HCT116 (cell line): ENCODE measurements around the gene GEMIN7. TPM values are rescaled to one million over a fixed set of nuclear protein-coding genes. Genes with fewer than 3 reads are reported as not detected.

Experiments used
- ATAC-seq: fragments of 200-7000 bp; cut with Tn5 transposase; 2 replicates; pipeline ENCODE4 v1.9.1; 2020; ENCODE audit warnings: mild to moderate bottlenecking, moderate library complexity
- BruUV-seq: library from RNA; stranded (reverse); fragments of 400-500 nt; replicated peaks from 2 replicates; lab custom pipeline; 2021; lab: Mats Ljungman, UMichigan
- CTCF ChIA-PET: fragments of 300-600 bp; sonication (Branson Sonifier 250); formaldehyde crosslinking; loops from one replicate; lab custom pipeline; 2021; ENCODE audit warnings: antibody characterized with exemption; lab: Charles Lee
- POLR2A ChIA-PET: fragments of 300-600, 350-600 bp; sonication (Branson Sonifier 250); formaldehyde crosslinking; loops from one replicate; lab custom pipeline; 2021; ENCODE audit warnings: antibody characterized with exemption; lab: Charles Lee
- RAD21 ChIA-PET, 2 experiments: fragments of 300-600 bp; sonication (Branson Sonifier 250); formaldehyde crosslinking; loops; one replicate each; lab custom pipeline; 2023; ENCODE audit warnings: low total read pairs in 2 of 2; ENCODE audit not compliant: uncharacterized antibody in 2 of 2, unreplicated experiment in 2 of 2, low non-redundant PET in 1 of 2; lab: Charles Lee
- DNase-seq: peaks from one replicate; pipeline ENCODE4 v3.0.0-alpha.2; 2010; ENCODE audit warnings: low read depth, low spot score
- H2AFZ ChIP-seq: fragments of 200-600 bp; shearing (Covaris generic), sonication (generic); 2 replicates; pipeline ENCODE4 v1.6.1; 2017; ENCODE audit warnings: low read depth, mixed run types, mixed read lengths, antibody characterized with exemption, low read length; ENCODE audit not compliant: poor library complexity, severe bottlenecking
- H3K27ac ChIP-seq: 2 replicates; pipeline ENCODE4 v1.5.1; 2012; ENCODE audit warnings: low read depth, low read length
- H3K27me3 ChIP-seq: fragments of 200-600 bp; sonication (generic); 2 replicates; pipeline ENCODE4 v1.6.1; 2016; ENCODE audit warnings: mixed run types, low read length, mixed read lengths; ENCODE audit not compliant: insufficient read depth
- H3K36me3 ChIP-seq, 2 experiments: fragments of 200-500 bp in 1 of 2; fragments of 200-600 bp in 1 of 2; sonication (Bioruptor generic) in 1 of 2; sonication (generic) in 1 of 2; 2 replicates each; pipeline versions ENCODE4 v1.5.1 to v1.6.1; 2014 to 2016; ENCODE audit warnings: low read length in 2 of 2, inconsistent platforms in 1 of 2, mixed read lengths in 1 of 2, mixed run types in 1 of 2; ENCODE audit not compliant: insufficient read depth in 2 of 2, control insufficient read depth in 1 of 2
- H3K4me1 ChIP-seq, 2 experiments: fragments of 200-600 bp in 1 of 2; sonication (generic) in 1 of 2; 2 replicates each; pipeline versions ENCODE4 v1.5.1 to v1.6.1; 2012 to 2017; ENCODE audit warnings: low read length in 2 of 2, inconsistent platforms in 1 of 2, mild to moderate bottlenecking in 1 of 2, mixed read lengths in 1 of 2, mixed run types in 1 of 2, moderate library complexity in 1 of 2; ENCODE audit not compliant: insufficient read depth in 2 of 2, control insufficient read depth in 1 of 2
- H3K4me2 ChIP-seq: fragments of 200-600 bp; sonication (generic); 2 replicates; pipeline ENCODE4 v1.6.1; 2017; ENCODE audit warnings: mixed run types, low read length, mixed read lengths
- H3K4me3 ChIP-seq, 2 experiments: fragments of 200-600 bp in 1 of 2; sonication (generic) in 1 of 2; replicated peaks in 1 of 2; 2 replicates each; pipeline ENCODE4 v1.5.1; 2011 to 2016; ENCODE audit warnings: low read length in 2 of 2, control low read depth in 1 of 2, low read depth in 1 of 2, mild to moderate bottlenecking in 1 of 2, mixed read lengths in 1 of 2, mixed run types in 1 of 2
- H3K79me2 ChIP-seq: fragments of 200-600 bp; sonication (generic); 2 replicates; pipeline ENCODE4 v1.6.1; 2017; ENCODE audit warnings: mild to moderate bottlenecking, mixed run types, low read length, moderate library complexity, mixed read lengths; ENCODE audit not compliant: insufficient read depth
- H3K9ac ChIP-seq: fragments of 200-600 bp; sonication (generic); 2 replicates; pipeline ENCODE4 v1.6.1; 2016; ENCODE audit warnings: low read length, mixed read lengths
- H3K9me2 ChIP-seq: fragments of 200-600 bp; sonication (generic), shearing (Covaris generic); 2 replicates; pipeline ENCODE4 v1.6.1; 2017; ENCODE audit warnings: mixed run types, mild to moderate bottlenecking, moderate library complexity; ENCODE audit not compliant: insufficient read depth
- H3K9me3 ChIP-seq, 2 experiments: fragments of 200-500 bp in 1 of 2; fragments of 200-600 bp in 1 of 2; sonication (Bioruptor generic) in 1 of 2; sonication (generic) in 1 of 2; 2 replicates each; pipeline ENCODE4 v1.6.1; 2014 to 2017; ENCODE audit warnings: low read length in 2 of 2, mixed read lengths in 2 of 2, inconsistent platforms in 1 of 2, low read depth in 1 of 2, mild to moderate bottlenecking in 1 of 2, mixed run types in 1 of 2, moderate library complexity in 1 of 2; ENCODE audit not compliant: control insufficient read depth in 1 of 2, insufficient read depth in 1 of 2
- H4K20me1 ChIP-seq: fragments of 200-600 bp; sonication (generic), shearing (Covaris generic); 2 replicates; pipeline ENCODE4 v1.6.1; 2017; ENCODE audit warnings: mixed run types, mild to moderate bottlenecking, moderate library complexity; ENCODE audit not compliant: insufficient read depth
- CEBPB ChIP-seq: IDR thresholded peaks from 2 replicates; pipeline ENCODE4 v1.6.1; 2012; ENCODE audit warnings: low read depth
- EZH2phosphoT487 ChIP-seq: fragments of 200-600 bp; IDR thresholded peaks from 2 replicates; pipeline ENCODE4 v1.6.1; 2018; ENCODE audit warnings: antibody characterized with exemption, borderline replicate concordance
- JUND ChIP-seq: IDR thresholded peaks from 2 replicates; pipeline ENCODE4 v1.6.1; 2012
- POLR2AphosphoS5 ChIP-seq: IDR thresholded peaks from 2 replicates; pipeline ENCODE4 v1.6.1; 2011; ENCODE audit warnings: mild to moderate bottlenecking, low read depth, low read length, moderate library complexity
- SIN3A ChIP-seq: IDR thresholded peaks from 2 replicates; pipeline ENCODE4 v1.6.1; 2012; ENCODE audit warnings: low read depth
- SP1 ChIP-seq: IDR thresholded peaks from 2 replicates; pipeline ENCODE4 v1.6.1; 2012; ENCODE audit warnings: low read depth
- TCF7L2 ChIP-seq: IDR thresholded peaks from 2 replicates; pipeline ENCODE4 v1.7.0; 2011; ENCODE audit warnings: borderline replicate concordance, inconsistent platforms; ENCODE audit not compliant: insufficient read depth, insufficient read length; ENCODE audit errors: extremely low read depth
- YY1 ChIP-seq: IDR thresholded peaks from 2 replicates; pipeline ENCODE4 v1.6.1; 2011; ENCODE audit warnings: low read length, low read depth, moderate library complexity, mild to moderate bottlenecking; ENCODE audit not compliant: insufficient replicate concordance; ENCODE audit errors: extremely low read depth
- ZFX ChIP-seq: fragments of 450-650 bp; IDR thresholded peaks from 2 replicates; pipeline ENCODE4 v1.6.1; 2017
- intact Hi-C: fragments of 100-400 bp; cut with micrococcal nuclease; formaldehyde crosslinking; loops from 2 replicates; pipeline ENCODE4 v1.10.0; 2022
- total RNA-seq: library from RNA; stranded (reverse); gene quantifications from one replicate; pipeline ENCODE4 v1.2.1, GENCODE V29; 2021; ENCODE audit not compliant: unreplicated experiment
- TF ChIP-seq, protein P1 (sequence below): IDR thresholded peaks from 2 replicates; pipeline ENCODE4 v1.6.1; 2012; ENCODE audit warnings: low read depth
- TF ChIP-seq, protein P2 (sequence below): IDR thresholded peaks from 2 replicates; pipeline ENCODE4 v1.6.1; 2011; ENCODE audit warnings: mild to moderate bottlenecking, low read length, moderate library complexity; ENCODE audit not compliant: insufficient replicate concordance; ENCODE audit errors: extremely low read depth
- TF ChIP-seq, protein P3 (sequence below), 3 experiments: fragments of 200-600 bp in 1 of 3; sonication (generic) in 1 of 3; IDR thresholded peaks in 2 of 3; conservative IDR thresholded peaks in 1 of 3; 2 replicates each; pipeline ENCODE4 v1.5.1; 2012 to 2017; ENCODE audit warnings: low read depth in 2 of 3, low read length in 2 of 3, antibody characterized with exemption in 1 of 3, borderline replicate concordance in 1 of 3, control low read depth in 1 of 3, mild to moderate bottlenecking in 1 of 3, mixed read lengths in 1 of 3, mixed run types in 1 of 3, moderate library complexity in 1 of 3; ENCODE audit not compliant: insufficient read depth in 1 of 3

The GEMIN7 gene
- total RNA-seq, 1 experiment from 2014 or later = 35.4 TPM

DNA sequence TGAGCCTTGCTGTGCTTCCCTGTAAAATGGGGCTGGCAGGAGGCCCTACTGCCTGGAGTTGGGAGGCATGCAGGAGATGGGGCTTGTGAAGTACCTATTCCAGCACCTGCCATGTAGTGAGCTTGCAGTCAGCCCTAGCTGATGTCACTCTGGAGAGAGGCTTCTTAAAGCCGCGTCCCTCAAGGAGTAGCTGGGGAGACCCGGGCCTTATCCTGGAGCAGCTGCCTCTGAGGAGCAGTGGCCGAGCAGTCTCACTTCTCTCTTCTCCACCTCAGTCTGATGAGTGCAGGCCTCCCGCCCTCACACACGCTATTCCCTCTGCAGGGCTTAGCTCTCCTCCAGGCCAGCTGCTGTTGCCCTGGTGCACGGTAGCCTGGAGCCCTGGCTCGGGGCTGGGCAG, 22.2 kb upstream of the GEMIN7 start:
- no peaks in the 10 kb centered on the region for H3K4me1 ChIP-seq
- POLR2A ChIA-PET = no interaction called here
- DNase-seq = no peak
- RAD21 ChIA-PET = no interaction called here
- no peaks in the 10 kb centered on the region for H3K9me3 ChIP-seq
- TF ChIP-seq, protein P1, sequence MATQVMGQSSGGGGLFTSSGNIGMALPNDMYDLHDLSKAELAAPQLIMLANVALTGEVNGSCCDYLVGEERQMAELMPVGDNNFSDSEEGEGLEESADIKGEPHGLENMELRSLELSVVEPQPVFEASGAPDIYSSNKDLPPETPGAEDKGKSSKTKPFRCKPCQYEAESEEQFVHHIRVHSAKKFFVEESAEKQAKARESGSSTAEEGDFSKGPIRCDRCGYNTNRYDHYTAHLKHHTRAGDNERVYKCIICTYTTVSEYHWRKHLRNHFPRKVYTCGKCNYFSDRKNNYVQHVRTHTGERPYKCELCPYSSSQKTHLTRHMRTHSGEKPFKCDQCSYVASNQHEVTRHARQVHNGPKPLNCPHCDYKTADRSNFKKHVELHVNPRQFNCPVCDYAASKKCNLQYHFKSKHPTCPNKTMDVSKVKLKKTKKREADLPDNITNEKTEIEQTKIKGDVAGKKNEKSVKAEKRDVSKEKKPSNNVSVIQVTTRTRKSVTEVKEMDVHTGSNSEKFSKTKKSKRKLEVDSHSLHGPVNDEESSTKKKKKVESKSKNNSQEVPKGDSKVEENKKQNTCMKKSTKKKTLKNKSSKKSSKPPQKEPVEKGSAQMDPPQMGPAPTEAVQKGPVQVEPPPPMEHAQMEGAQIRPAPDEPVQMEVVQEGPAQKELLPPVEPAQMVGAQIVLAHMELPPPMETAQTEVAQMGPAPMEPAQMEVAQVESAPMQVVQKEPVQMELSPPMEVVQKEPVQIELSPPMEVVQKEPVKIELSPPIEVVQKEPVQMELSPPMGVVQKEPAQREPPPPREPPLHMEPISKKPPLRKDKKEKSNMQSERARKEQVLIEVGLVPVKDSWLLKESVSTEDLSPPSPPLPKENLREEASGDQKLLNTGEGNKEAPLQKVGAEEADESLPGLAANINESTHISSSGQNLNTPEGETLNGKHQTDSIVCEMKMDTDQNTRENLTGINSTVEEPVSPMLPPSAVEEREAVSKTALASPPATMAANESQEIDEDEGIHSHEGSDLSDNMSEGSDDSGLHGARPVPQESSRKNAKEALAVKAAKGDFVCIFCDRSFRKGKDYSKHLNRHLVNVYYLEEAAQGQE = no peak
- TF ChIP-seq YY1 = no peak
- TF ChIP-seq ZFX = no peak
- TF ChIP-seq EZH2phosphoT487 = no peak
- TF ChIP-seq SP1 = no peak
- H2AFZ ChIP-seq = no peak overlapping the region
- intact Hi-C loops = loop anchor here (5.0 kb wide), 1 partner anchor 155 kb away; no protein-coding TSS in a partner anchor
- no peak overlapping the region for H3K4me2 ChIP-seq
- H3K27ac ChIP-seq = no peak overlapping the region
- H3K27me3 ChIP-seq = no peaks in the 10 kb centered on the region
- no peak overlapping the region for H3K4me3 ChIP-seq
- H4K20me1 ChIP-seq = peaks cover 3% of the 10 kb centered on the region; the same call in 1 of the 2 replicates
- peaks cover 37% of the 10 kb centered on the region for H3K79me2 ChIP-seq
- CTCF ChIA-PET = no interaction called here
- no peak for ATAC-seq
- no peak overlapping the region for H3K9ac ChIP-seq
- no TSS peak for BruUV-seq
- no peaks in the 10 kb centered on the region for H3K9me2 ChIP-seq
- H3K36me3 ChIP-seq = peaks cover 38 to 52% of the 10 kb centered on the region in 2 experiments; a peak in 3 of 4 replicates

DNA sequence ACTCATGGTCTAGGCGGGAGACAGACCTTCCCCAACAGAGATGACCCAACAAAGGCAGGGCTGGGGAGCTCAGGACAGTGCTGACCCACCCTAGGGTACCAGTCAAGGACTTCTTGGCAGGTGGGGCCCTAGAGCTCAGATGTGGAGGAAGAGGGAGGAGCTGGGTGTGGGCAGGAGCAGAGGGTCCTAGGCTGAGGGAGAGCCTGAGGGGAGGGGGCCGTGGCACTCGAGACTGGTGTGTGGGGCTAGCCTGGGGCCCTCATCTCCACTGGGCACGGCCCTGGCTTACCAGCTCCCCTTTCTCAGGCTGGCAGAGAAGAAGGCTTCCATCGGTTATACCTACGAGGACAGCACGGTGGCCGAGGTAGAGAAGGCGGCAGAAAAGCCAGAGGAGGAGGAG, 21.6 kb upstream of the GEMIN7 start:
- H3K36me3 ChIP-seq = peaks cover 42 to 51% of the 10 kb centered on the region in 2 experiments; a peak in 3 of 4 replicates
- H3K4me1 ChIP-seq = no peaks in the 10 kb centered on the region
- H3K27me3 ChIP-seq = no peaks in the 10 kb centered on the region
- DNase-seq = no peak
- no peak for TF ChIP-seq SIN3A
- no peak for TF ChIP-seq SP1
- no peak for TF ChIP-seq POLR2AphosphoS5
- no peak for TF ChIP-seq TCF7L2
- TF ChIP-seq CEBPB = no peak
- TF ChIP-seq, protein P2, sequence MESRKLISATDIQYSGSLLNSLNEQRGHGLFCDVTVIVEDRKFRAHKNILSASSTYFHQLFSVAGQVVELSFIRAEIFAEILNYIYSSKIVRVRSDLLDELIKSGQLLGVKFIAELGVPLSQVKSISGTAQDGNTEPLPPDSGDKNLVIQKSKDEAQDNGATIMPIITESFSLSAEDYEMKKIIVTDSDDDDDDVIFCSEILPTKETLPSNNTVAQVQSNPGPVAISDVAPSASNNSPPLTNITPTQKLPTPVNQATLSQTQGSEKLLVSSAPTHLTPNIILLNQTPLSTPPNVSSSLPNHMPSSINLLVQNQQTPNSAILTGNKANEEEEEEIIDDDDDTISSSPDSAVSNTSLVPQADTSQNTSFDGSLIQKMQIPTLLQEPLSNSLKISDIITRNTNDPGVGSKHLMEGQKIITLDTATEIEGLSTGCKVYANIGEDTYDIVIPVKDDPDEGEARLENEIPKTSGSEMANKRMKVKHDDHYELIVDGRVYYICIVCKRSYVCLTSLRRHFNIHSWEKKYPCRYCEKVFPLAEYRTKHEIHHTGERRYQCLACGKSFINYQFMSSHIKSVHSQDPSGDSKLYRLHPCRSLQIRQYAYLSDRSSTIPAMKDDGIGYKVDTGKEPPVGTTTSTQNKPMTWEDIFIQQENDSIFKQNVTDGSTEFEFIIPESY = no peak
- TF ChIP-seq JUND = no peak
- TF ChIP-seq, protein P3, sequence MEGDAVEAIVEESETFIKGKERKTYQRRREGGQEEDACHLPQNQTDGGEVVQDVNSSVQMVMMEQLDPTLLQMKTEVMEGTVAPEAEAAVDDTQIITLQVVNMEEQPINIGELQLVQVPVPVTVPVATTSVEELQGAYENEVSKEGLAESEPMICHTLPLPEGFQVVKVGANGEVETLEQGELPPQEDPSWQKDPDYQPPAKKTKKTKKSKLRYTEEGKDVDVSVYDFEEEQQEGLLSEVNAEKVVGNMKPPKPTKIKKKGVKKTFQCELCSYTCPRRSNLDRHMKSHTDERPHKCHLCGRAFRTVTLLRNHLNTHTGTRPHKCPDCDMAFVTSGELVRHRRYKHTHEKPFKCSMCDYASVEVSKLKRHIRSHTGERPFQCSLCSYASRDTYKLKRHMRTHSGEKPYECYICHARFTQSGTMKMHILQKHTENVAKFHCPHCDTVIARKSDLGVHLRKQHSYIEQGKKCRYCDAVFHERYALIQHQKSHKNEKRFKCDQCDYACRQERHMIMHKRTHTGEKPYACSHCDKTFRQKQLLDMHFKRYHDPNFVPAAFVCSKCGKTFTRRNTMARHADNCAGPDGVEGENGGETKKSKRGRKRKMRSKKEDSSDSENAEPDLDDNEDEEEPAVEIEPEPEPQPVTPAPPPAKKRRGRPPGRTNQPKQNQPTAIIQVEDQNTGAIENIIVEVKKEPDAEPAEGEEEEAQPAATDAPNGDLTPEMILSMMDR (IDR thresholded peaks at IDR 0.05 in 2 of 3, conservative IDR thresholded peaks at IDR 0.05 in 1 of 3; ENCODE audit: borderline replicate concordance in 1 of 3, insufficient read depth in 1 of 3, low read depth in 2 of 3, low read length in 2 of 3) = no peak
- TF ChIP-seq, all 23 proteins: peak for 0
- no peak overlapping the region for H3K27ac ChIP-seq
- no peaks in the 10 kb centered on the region for H3K9me3 ChIP-seq
- ChIA-PET RAD21 (no interaction called here), CTCF (no interaction called here), POLR2A (no interaction called here)
- peaks cover under 1% of the 10 kb centered on the region; the same call in 1 of the 2 replicates for H4K20me1 ChIP-seq
- no peaks in the 10 kb centered on the region for H3K9me2 ChIP-seq
- ATAC-seq = peak; percentile 11; the same call in 1 of the 2 replicates
- H3K79me2 ChIP-seq = peaks cover 31% of the 10 kb centered on the region
- intact Hi-C loops = loop anchor here (5.0 kb wide), 1 partner anchor 155 kb away; no protein-coding TSS in a partner anchor
- no peak overlapping the region for H3K4me3 ChIP-seq
- H3K4me2 ChIP-seq = no peak overlapping the region
- no peak overlapping the region for H2AFZ ChIP-seq
- no peak overlapping the region for H3K9ac ChIP-seq
- no TSS peak for BruUV-seq
